ENCODE results near the gene KCNQ1.

KCNQ1 gene

GRCh38 chr11:2745511-2745910 lies 300.7 kb downstream of the KCNQ1 start:
- Histone ChIP-seq H4K20me1 (ENCODE audit: insufficient read depth, low read length) (no peaks in the 10 kb centered on the region), H3K27me3 (ENCODE audit: insufficient read depth, low read length, poor library complexity) (no peaks in the 10 kb centered on the region), H3K4me3 (ENCODE audit: low read depth in 1 of 2, low read length in 2 of 2) (no peak overlapping the region), H2AFZ (ENCODE audit: low read depth, low read length) (no peak overlapping the region), H3K4me1 (ENCODE audit: insufficient read depth, low read length) (no peaks in the 10 kb centered on the region), H3K27ac (ENCODE audit: low read length) (no peak overlapping the region), H3K36me3 (ENCODE audit: insufficient read depth, low read length) (no peaks in the 10 kb centered on the region), H3K9ac (ENCODE audit: low read depth, low read length) (no peak overlapping the region), H3K79me2 (ENCODE audit: insufficient read depth, low read length) (no peaks in the 10 kb centered on the region), H3K4me2 (ENCODE audit: insufficient read depth, low read length) (no peak overlapping the region), H3K9me3 (ENCODE audit: insufficient read depth, low read length, severe bottlenecking) (no peaks in the 10 kb centered on the region)
- ATAC-seq (ENCODE audit: insufficient read depth, low read depth) (no peak), DNase-seq (no peak)
- TF ChIP-seq CTCF (IDR thresholded peaks at IDR 0.05; ENCODE audit: borderline replicate concordance, extremely low read depth, low read length, poor library complexity, severe bottlenecking) (no peak), EZH2 (IDR thresholded peaks at IDR 0.05; ENCODE audit: borderline replicate concordance, low read depth, low read length, severe bottlenecking) (no peak)

DNA sequence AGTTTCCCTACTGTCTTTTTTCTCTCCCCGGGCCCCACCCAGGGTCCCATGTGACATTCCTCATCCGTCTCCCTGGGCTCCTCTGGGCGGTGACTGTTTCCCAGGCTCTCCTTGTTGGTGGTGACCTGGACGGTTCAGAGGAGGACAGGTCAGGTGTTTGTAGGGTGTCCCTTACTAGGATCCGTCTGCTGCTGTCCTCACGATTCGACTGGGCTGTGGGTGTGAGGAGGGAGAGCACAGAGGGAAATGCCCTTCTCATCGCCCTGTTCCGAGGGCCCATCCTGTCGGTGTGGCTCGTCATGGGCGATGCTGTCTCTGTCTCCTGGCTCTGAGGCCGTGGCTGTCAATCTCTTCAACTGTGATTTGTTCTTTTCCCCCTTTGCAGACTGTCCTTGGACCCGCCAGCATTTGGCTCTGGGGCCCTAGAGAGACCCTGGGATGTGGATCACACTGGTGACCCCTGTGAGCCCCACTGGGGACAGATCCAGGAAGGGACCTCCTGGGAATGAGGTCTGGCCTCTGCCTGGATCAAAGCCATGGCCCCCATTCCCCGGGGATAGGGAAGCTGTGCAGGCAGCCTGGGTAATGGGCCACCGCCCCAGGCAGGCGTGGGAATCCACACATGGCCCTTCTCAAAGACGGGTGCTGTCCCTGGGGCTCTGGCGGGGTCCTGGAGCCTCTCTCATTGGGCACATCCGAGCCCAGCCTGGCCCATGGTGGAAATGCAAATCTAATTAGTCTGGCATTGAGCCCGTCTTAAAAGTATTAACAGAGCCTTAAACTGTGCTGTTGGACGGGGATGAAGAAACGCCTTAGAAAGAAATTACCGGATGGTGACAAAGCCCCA lies 301.8 kb downstream of the KCNQ1 start:
- Histone ChIP-seq H3K9ac (ENCODE audit: low read depth, low read length) (no peak overlapping the region), H2AFZ (ENCODE audit: low read depth, low read length) (no peak overlapping the region), H3K9me3 (ENCODE audit: insufficient read depth, low read length, severe bottlenecking) (no peaks in the 10 kb centered on the region), H3K27ac (ENCODE audit: low read length) (no peak overlapping the region), H3K4me2 (ENCODE audit: insufficient read depth, low read length) (no peak overlapping the region), H4K20me1 (ENCODE audit: insufficient read depth, low read length) (no peaks in the 10 kb centered on the region), H3K27me3 (ENCODE audit: insufficient read depth, low read length, poor library complexity) (no peaks in the 10 kb centered on the region), H3K4me1 (ENCODE audit: insufficient read depth, low read length) (no peaks in the 10 kb centered on the region), H3K79me2 (ENCODE audit: insufficient read depth, low read length) (no peaks in the 10 kb centered on the region), H3K36me3 (ENCODE audit: insufficient read depth, low read length) (no peaks in the 10 kb centered on the region), H3K4me3 (ENCODE audit: low read depth in 1 of 2, low read length in 2 of 2) (no peak overlapping the region)
- no peak for TF ChIP-seq CTCF (IDR thresholded peaks at IDR 0.05; ENCODE audit: borderline replicate concordance, extremely low read depth, low read length, poor library complexity, severe bottlenecking)
- no peak for TF ChIP-seq EZH2 (IDR thresholded peaks at IDR 0.05; ENCODE audit: borderline replicate concordance, low read depth, low read length, severe bottlenecking)
- DNase-seq (no peak), ATAC-seq (ENCODE audit: insufficient read depth, low read depth) (no peak)

DNA sequence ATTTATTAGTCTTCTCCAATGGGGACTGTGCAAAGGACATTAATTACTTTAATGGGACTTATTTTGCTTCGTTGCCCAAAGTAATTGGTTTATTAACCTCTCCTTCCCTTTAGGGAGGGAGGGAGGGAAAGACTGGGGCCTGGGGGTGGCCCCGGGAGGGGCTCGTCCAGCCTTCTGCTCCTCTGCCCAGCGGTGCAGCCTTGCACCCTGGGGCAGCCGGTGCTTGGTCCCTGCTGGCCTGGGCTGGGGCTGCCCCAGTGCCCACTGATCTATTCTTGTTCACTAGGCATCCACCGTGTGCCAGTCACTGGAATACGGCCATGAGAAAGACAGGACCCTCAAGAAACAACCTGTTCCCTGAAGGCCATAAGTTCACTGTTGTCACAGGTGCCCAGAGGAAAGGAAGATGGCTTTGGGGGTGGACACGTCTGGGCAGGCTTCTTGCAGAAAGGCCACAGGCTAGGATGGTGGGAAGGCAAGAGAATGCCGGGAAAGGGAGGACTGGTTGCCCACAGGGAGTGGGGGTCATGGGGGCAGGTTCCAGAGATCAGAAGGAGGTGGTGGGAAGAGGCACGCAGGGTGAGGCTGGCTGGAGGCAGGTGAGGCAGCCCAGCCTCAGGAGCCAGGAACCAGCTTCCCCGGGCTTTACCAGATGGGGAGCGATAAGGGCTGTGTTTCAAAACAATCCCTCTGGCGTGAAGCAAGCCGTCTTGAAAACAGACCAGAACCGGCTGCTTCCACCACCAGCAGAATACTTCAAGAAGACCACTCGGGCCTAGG lies 302.6 kb downstream of the KCNQ1 start:
- Histone ChIP-seq H3K9ac (ENCODE audit: low read depth, low read length) (no peak overlapping the region), H3K9me3 (ENCODE audit: insufficient read depth, low read length, severe bottlenecking) (no peaks in the 10 kb centered on the region), H2AFZ (ENCODE audit: low read depth, low read length) (no peak overlapping the region), H3K4me2 (ENCODE audit: insufficient read depth, low read length) (no peak overlapping the region), H3K27ac (ENCODE audit: low read length) (no peak overlapping the region), H3K4me1 (ENCODE audit: insufficient read depth, low read length) (no peaks in the 10 kb centered on the region), H3K4me3 (ENCODE audit: low read depth in 1 of 2, low read length in 2 of 2) (no peak overlapping the region), H3K36me3 (ENCODE audit: insufficient read depth, low read length) (no peaks in the 10 kb centered on the region), H3K27me3 (ENCODE audit: insufficient read depth, low read length, poor library complexity) (peaks cover 2% of the 10 kb centered on the region), H4K20me1 (ENCODE audit: insufficient read depth, low read length) (no peaks in the 10 kb centered on the region), H3K79me2 (ENCODE audit: insufficient read depth, low read length) (no peaks in the 10 kb centered on the region)
- no peak for DNase-seq
- ATAC-seq (ENCODE audit: insufficient read depth, low read depth) = no peak
- TF ChIP-seq EZH2 (IDR thresholded peaks at IDR 0.05; ENCODE audit: borderline replicate concordance, low read depth, low read length, severe bottlenecking) = no peak
- TF ChIP-seq CTCF (IDR thresholded peaks at IDR 0.05; ENCODE audit: borderline replicate concordance, extremely low read depth, low read length, poor library complexity, severe bottlenecking) = no peak
